AML-193 (cell line): ENCODE measurements around the gene IAH1.

Source experiments
- DNase-seq, 2 experiments: peaks; one replicate each; lab custom pipeline; 2025; lab: John Stamatoyannopoulos, UW

Gene IAH1, protein sequence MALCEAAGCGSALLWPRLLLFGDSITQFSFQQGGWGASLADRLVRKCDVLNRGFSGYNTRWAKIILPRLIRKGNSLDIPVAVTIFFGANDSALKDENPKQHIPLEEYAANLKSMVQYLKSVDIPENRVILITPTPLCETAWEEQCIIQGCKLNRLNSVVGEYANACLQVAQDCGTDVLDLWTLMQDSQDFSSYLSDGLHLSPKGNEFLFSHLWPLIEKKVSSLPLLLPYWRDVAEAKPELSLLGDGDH

DNA sequence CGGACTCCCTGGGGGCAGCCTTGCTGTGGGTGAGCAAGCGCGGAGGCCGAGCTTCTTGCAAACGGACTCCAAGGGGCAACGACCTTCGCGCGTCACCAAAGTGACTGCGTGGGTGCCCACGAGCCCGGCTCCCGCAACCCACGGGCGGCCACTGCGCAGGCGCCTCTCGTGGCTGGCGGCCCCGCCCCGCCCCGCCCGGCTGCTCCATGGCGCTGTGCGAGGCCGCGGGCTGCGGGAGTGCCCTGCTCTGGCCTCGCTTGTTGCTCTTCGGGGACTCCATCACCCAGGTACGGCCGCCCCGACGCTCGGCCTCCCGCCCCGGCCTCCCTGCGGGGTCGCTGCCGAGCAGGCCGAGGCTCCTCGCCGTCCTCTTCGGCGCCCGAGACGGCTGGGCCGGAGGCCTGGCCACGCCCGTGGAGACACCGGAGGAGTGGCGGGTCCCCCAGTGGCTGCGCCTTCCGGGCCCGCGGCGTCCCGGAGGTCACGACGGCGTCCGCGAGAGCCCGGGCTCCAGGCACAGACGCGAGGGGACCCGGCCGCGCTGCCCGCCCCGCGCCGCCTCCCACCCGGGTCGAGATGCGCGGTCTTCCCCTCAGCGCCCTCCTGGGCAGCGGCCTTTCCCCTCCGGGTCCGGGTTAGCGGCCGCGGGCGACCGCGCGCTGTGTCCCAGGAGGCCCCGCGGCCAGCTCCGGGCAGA is at the start of gene IAH1:
TSS of gene IAH1 (plus strand) at position 191 of the 697 bp plus-strand sequence. CDS start at position 207, 16 bp downstream.
- peak; percentile 15 to 32 for DNase-seq

DNA sequence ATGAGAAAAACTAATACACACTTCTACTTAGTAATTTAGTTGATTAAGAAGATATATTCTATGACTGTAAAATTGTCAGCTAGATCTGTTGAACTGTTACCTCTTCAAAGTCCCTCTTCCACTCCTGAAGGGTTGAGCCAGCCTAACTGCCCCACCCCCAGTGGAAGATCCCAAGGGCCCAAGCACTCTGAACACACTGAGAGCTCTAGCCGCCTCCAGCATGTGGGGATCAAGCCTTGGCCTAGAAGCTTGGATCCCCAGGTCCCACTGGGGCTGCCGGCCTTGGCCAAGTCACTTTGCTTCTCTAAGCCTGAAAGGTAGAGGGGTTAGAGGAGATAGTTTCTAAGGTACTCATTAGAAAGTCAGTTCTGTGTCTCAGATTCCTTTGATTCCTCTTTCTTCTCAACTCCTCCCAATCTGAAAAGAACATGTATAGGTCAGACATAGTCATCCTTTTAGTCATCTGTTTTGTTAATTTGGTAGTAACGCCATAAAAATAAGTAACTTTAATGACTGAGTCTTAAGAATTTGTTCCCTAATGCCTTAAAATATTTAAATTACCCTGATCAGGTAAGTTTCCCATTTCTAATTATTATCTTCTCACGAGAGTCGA is 45.3 kb upstream of the IAH1 start:
- no peak for DNase-seq

DNA sequence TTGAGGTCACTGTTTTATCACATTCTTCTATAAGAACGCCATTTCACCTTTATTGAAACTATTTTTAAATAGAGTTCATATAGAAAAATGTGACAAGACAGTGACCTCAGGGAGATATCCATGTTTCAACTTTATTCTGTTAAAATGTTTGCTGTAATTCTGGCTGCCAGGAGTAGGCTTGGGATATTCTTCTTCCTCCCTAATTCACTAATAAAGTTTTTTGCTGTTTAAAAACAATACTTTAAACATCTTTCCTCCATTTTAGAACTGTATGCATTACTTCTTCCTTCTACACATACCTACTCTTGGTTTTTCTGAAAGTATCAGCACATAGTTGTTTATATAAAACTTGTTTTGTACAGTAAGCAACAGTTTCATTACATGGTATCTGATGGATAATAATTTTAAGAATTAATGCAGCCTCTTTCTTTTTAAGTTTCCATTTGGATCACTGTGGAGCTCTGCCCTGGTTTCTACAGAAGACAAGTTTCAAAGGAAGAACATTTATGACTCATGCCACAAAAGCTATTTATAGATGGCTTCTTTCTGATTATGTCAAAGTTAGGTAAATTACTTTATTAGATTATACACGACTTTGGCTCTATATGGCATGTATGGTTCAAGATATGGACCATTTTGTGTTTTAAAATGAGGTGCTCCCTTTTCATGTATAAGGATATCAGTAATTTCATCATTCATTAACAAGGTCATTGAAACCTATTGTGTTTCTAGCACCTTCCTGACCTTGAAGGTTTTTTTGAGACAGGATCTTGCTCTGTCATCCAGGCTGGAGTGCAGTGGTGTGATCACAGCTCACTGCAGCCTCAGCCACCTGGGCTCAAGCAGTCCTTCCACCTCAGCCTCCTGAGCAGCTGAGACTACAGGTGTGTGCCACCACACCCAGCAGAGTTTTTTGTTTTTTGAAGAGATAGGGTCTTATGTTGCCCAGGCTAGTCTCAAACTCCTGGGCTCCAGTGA is 43.7 kb upstream of the IAH1 start:
- no peak for DNase-seq

DNA sequence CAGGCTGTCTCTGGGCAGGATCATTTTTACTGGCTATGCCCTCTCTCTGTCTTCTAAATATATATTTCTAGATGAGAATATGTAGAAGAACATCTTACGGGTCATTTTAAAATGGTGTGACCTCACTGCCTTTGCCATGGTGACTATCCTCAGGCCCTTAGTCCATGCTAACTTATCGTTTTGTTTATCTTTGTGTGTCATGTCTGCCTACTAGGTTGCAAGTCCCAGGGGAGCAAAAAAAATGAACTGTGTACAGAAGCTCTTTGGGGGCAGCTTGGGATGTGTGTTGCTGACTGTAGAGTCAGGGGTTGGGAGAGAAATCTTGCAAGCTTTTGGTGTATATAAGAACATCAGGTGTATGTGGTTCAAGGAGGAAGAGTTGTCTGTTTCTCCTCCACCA is 39.9 kb upstream of the IAH1 start:
- no peak for DNase-seq

DNA sequence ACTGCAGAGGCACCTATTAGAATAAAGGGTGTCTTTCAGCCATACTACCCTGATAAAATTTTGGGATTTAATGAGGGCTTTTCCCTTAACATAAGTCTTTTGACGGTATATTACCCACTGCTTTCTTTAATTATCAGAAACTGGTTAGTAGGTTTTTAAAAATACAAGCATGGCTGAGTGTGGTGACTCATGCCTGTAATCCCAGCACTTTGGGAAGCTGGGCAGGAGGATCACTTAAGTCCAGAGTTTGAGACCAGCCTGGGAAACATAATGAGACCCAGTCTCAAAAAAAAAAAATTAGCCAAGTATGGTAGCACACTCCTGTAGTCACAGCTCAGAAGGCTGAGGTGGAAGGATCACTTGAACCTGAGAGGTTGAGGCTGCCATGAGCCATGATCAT is 34.8 kb upstream of the IAH1 start:
- DNase-seq, result no peak

DNA sequence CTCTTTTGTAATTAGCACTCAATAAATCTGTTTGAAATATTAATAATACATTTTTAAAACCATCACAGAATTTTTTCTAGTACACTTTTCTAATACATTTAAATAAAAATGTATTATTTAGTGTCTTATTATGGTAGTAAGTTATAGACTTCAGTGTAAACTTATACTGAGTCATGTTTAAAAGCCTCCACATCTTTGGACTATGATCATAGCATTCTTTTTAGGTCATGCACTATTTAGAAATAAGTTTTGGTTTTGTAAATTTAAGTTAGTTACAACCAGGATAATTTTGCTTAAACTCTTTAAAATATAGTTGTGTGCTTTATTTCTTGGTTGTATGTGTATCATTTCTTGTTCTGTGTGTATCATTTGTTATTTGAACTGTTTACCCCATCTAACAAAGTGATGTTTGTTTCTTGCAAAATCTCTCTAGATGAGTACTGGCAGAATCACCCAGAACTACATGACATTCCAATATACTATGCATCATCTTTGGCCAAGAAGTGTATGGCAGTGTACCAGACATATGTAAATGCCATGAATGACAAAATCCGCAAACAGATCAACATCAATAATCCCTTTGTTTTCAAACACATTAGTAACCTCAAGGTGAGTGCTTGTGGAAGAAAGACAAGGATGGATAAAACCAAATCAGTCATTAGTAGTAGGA is 34.2 kb upstream of the IAH1 start:
- DNase-seq, result no peak

DNA sequence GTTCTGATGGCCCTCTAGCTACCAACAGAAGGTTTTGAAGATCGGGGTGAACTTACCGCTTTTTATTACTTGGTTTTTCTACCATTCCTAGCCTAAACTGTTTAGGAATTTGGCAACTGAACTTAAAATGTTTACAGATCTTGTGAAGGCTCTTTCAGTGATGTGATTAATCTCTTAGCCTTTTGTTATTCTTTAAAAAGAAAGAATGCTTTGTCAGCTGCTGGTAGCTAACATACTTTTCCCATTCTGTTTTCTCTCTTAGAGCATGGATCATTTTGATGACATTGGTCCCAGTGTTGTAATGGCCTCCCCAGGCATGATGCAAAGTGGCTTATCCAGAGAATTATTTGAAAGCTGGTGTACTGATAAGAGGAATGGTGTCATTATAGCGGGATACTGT is 32.8 kb upstream of the IAH1 start:
- DNase-seq, result no peak

DNA sequence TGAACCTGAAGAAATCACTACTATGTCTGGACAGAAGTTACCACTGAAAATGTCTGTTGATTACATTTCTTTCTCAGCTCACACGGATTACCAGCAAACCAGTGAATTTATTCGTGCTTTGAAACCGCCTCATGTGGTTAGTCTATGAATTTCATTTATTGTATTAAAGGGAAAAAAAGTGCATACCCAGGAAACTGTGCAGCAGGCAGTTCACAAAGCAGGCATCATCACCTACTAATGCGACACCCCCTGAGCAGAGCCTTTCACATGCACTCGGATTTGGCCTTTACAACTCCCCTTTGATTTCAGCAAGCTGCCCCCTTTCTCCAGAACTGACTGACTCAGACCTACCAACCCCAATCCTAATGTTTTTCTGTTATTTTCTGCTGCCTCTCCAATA is 30.8 kb upstream of the IAH1 start:
- DNase-seq, result no peak

DNA sequence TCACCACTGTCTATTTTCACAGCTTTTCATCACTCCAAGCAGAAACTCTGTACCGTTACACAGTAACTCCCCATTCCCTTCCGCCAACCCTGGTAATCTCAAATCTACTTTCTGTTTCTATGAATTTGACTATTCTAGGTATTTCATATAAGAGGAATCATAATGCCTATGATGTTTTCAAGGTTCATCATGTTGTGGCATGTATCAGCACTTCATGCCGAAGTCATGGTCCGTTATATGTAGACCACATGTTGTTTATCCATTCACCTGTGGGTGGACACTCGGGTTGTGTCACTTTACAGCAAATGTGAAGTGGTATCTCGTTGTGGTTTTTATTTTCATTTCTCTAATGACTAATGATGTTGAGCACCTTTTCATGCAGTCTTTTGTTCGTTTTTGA is 29.3 kb upstream of the IAH1 start:
- no peak for DNase-seq

DNA sequence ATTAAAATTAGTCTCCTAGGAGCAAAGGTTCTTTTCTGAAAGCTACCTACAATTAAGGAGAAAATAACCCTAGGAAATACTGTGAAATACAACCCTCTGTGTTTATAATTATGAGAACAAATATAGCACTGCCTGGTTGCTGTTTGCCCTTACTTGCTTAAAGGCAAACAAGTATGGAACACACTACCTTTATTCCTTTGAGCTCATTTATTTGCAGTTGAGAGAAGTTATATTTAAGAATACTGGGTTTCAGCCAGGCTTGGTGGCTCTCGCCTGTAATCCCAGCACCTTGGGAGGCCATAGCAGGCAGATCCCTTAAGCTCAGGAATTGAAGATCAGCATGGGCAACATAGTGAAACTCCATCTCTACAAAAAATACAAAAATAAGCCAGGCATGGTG is 23.1 kb upstream of the IAH1 start:
- no peak for DNase-seq

DNA sequence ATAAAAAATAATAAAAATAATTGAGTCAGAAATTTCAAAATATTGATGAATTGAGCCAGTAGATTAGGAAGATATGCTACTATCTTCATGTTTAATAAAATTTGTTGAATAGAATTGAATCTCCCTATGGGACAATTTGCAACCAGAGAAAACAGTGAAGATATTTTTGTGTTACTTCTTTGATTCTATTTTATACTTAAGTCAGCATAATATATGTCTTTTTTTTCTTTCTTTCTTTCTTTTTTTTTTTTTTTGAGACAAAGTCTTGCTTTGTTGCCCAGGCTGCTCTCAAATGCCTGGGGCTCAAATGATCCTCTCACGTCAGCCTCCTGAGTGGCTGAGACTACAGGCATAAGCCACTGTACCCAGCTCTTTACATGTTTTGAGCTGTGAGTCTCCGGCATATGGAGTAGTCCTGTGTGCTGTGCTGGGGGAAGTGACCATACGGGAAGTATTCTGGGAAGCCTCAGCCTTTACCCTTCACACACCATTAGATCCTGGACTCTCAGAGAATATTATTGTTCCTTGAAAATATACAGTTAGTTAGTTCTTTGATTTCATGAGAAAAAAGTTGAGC is 13.8 kb upstream of the IAH1 start:
- no peak for DNase-seq

DNA sequence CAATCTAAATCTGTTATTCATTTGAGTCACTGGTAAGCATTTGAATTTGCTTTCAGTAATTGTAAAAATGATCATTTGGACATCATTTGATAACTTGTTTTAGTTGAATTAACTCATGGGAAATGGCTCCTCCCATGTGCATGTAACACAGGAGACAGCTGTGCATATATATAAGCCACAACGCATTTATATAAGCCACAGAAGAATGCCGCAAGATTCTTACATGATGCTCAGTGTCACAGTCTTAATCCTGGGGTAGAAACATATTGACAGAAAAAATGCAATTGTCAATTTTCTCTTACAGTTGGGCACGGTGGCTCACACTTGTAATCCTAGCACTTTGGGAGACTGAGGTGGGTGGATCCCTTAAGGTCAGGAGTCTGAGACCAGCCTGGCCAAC is 13.3 kb upstream of the IAH1 start:
- DNase-seq, result no peak

DNA sequence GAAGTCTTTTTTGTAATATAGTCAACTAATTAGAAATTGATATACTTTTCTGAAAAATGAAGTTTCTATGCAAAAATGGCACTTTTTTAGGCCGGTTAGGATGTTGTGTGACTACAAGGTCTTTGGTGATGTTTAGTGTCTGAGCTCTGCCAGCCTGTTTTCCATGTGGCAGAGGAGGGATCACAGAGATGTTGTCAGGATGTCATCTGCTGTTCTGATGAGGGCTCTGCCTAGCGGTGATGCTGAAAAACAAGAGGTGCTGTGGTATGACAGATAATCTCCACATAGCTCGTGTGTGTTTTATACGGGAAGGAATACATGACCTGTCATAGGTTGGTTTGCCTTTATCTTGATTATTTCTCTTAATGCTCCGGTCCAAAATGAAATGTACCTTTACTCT is 12.0 kb upstream of the IAH1 start:
- no peak for DNase-seq

DNA sequence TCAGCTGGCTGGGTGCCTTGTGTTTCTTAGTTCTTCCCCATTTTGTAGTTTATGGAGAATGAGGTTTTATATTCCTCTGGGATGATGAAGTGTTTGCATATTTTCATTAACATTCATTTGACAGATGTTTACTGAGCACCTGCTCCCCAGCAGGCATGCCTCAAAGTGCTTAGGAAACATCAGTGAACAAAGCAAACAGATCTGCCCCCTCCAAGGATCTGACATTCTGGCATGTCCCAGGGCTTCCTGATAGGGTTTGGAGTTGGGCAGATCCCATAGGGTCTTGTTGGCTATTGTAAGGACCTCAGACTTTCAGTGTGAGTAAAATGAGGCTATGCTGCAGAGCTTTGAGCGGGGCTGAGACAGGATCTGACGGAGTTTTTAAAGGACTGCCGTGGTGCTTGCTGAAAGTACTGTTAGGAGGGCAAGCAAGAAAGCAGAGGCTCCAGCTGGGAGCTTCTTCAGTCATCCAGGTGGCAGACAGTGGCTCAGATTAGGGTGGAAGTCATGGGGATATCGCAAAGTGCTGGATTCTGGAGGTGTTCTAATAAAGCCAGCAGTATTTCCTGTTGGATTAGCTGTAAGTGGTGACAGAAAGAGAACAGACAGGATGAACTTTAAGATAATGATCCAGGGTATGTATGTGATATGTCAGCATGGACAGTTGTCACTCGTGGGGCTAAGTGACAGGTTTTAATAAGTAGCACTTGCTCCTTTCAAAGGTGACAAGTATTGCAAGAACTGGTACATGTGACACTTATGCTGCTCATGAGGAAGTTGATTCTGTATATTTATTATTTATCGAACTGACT is 11.3 kb upstream of the IAH1 start:
- peak in 1 of 2 experiments; percentile 36 for DNase-seq

DNA sequence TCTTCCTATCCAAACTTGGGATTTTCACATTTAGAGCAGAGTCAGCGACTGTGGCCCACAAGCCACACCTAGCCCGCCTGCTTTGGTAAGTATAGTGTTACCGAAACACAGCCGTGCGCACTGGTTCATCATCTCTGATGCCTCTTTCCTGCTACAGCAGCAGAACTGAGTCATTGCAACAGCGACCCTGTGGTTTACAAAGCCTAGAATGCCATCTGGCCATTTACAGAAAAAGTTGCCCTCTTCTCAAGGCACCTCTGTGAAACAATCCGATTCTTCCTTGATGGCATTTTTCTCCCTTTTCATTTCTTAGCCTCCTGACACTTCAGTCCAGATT is 10.7 kb upstream of the IAH1 start:
- DNase-seq, result peak; percentile 10 to 36

DNA sequence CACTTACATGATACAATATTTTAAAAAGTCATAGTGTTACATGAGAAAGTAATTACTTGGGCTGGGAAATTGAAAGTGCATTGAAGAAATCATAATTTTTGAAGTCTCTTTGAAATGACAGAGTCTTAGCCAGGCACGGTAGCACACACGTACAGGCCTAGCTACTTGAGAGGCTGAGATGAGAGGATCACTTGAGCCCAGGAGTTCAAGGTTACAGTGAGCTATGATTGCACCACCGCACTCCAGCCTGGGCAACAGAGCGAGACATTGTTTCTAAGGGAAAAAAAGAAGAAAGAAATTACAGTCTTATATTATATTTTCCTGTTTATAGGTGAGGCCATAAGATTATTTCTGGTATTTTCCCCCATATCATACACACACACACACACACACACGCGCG is 9.2 kb upstream of the IAH1 start:
- no peak for DNase-seq

DNA sequence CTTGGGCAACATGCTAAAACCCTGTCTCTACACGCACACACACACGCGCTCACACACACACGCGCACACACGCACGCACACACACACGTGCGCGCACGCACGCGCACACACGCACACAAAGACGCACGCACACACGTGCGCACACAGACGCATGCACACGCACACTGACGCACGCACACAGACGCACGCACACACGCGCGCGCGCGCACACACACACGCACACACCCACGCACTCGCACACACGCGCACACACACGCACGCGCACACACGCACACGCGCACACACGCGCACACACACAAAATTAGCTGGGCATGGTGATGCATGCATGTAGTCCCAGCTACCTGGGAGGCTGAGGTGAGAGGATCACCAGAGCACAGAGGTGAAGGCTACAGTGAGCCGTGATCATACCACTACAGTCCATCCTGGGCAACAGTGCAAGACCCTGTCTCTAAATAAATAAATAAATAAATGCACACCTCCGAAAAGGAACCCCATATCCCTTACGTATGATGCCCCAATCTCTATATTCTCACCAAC is 8.1 kb upstream of the IAH1 start:
- DNase-seq, result no peak

DNA sequence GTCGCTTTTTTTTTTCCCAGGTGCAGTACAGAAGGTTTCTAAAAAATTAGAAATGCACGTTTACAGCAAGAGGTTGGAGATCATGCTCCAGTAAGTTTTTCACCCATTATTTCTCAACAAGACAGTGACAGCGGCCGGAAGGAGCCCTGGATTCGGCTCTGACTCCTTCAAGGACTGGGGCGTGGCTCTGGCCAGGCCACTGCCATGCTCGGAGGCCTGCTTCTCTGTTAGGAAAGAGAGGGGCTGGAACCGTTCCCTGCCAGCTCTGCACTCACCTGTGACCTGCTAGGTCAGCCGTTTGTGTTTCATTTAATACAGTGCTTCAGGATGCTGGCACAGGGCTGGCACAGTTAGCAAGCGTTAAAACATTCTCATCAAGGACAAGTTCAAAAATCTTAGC is 6.7 kb upstream of the IAH1 start:
- DNase-seq, result no peak

DNA sequence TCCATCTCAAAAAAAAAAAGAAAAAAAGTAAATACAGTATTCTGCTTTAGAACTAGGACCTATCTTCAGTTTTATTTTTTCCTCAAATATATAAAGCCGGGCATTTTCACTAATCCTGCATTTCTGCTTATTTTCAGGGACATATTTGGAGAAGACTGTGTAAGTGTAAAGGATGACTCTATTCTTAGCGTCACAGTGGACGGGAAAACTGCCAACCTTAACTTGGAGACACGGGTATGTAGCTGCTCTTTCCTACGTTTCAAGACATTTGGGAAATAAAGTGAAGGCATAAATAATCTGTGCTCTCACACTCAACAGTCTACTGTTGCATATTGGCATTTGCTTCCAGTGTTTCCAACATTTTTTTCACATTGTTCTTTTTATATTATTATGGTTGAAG is 3.1 kb upstream of the IAH1 start:
- no peak for DNase-seq

DNA sequence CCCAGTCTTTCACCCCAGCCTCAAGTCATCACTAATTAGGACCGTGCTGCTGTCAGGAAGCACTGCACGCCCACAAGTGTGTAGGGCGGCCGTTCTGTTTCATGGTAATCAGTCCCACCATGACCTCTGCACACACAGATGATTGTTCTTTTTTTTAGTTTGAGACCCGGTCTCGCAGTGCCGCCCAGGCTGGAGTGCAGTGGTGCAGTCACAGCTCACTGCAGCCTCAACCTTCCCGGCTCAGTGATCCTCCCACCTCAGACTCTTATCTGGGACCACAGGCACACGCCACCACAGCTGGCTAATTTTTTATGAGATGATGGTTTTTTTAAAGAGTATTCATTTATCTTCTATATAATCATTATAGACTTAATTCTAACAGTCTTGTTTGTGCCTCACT is 1.8 kb upstream of the IAH1 start:
- DNase-seq, result no peak
